Activated naive CD4-positive, alpha-beta T cell treated with anti-CD3 and anti-CD28 coated beads, Interleukin-2, amount 50 U/mL, for 16 hours (primary cell): ENCODE data around the gene SNX20.

Source experiments
- DNase-seq: peaks from one replicate; pipeline ENCODE4 v3.0.0-alpha.2; 2020

SNX20 gene

DNA sequence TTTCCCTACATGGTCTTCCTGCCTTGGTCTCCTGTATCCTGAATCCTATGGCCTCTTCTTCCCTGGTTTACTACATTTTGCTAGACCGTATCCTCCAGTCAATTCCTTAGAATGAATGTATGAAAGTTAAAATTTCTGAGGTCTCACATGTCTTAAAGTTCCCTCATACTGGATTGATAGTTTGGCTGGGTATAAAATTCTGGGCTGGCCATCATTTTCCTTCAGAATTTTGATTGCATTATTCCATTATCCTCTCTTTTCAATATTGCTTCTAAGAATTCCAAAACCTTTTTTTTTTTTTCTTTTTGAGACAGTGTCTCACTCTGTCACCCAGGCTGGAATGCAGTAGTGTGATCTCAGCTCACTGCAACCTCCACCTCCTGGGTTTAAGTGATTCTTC is 23.1 kb upstream of the SNX20 start:
- DNase-seq: no peak

GRCh38 chr16:50702725-50703124 is 21.6 kb upstream of the SNX20 start:
- DNase-seq: no peak

DNA sequence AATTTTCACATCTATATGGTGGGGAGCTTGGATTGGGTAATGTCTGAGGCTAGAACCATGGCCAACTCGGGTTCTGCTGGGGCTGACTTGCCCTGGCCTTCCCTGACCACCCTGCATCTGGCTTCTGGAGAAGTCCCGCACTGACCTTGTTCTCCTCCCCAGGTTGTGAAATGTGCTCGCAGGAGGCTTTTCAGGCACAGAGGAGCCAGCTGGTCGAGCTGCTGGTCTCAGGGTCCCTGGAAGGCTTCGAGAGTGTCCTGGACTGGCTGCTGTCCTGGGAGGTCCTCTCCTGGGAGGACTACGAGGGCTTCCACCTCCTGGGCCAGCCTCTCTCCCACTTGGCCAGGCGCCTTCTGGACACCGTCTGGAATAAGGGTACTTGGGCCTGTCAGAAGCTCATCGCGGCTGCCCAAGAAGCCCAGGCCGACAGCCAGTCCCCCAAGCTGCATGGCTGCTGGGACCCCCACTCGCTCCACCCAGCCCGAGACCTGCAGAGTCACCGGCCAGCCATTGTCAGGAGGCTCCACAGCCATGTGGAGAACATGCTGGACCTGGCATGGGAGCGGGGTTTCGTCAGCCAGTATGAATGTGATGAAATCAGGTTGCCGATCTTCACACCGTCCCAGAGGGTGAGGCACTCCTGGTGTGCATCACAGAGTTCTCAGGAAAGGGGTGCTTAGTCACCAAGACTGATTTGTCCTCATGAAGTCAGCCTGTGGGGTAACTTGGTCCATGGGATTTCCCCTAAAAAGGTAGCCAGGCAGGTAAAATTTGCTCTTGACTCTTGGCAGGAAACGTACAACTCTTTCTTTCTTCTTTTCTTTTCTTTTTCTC is 18.4 kb upstream of the SNX20 start:
- DNase-seq: peak; percentile 50

- DNase-seq: no peak
Observed at GRCh38 chr16:50697881-50698767, 17.0 kb upstream of the SNX20 start.

DNA sequence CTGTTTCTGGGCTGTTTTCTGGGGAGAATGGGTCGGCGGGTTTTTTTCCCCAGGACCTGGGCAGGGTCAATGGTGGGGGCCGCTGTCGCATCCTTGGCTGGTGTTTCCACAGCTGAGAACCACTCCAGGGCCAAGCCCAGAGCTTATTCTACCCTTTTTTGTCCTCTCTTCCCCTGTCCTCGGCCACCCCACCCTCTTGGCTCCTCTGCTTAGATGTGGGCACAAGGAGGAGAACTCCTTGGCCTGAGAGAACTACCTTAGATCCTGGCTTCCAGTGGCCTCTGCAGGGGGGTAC is 16.3 kb upstream of the SNX20 start:
- no peak for DNase-seq

DNA sequence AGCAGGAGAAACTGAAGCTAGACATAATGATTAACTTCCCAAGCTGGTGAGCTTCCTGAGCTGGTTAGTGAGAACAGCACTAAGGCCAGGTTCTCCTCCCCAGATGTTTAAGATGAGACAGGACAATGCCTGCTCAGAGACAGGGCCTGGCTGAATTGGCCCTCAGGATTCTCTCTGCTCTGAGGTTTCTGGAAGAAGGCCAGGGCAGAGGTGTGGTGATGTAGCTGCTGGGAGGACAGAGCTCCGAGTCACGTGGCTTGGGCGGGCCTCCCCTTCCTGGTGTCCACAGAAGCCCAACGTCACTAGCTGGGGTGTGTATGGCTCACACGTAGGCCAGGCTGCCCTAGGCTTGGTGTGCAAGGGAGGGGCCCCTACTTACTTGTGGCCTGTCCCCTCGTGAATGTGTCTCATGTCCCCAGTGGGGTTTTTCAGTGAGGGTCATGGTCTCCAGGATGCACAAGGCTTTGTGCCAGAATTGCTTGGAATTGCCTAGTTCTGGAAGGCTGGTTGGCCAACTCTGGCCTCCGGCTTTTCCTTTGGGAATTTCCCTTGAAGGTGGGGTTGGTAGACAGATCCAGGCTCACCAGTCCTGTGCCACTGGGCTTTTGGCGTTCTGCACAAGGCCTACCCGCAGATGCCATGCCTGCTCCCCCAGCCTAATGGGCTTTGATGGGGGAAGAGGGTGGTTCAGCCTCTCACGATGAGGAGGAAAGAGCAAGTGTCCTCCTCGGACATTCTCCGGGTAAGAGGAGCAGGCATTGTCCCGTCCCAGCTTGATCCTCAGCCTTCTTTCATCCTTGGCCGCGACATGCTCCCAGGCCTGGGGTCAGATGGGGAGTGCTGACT is 15.7 kb upstream of the SNX20 start:
- DNase-seq: no peak

GRCh38 chr16:50696126-50696525 is 15.0 kb upstream of the SNX20 start:
- DNase-seq: no peak

- no peak for DNase-seq
Observed at GRCh38 chr16:50695017-50696000, 14.2 kb upstream of the SNX20 start.

GRCh38 chr16:50694206-50694605 is 13.1 kb upstream of the SNX20 start:
- no peak for DNase-seq

GRCh38 chr16:50692999-50693781 is 12.1 kb upstream of the SNX20 start, which contains the start of gene NOD2:
Gene NOD2 (plus strand): TSS chr16:50693606. CDS start chr16:50699496, 5,890 bp downstream.
- DNase-seq: peak; percentile 48

DNA sequence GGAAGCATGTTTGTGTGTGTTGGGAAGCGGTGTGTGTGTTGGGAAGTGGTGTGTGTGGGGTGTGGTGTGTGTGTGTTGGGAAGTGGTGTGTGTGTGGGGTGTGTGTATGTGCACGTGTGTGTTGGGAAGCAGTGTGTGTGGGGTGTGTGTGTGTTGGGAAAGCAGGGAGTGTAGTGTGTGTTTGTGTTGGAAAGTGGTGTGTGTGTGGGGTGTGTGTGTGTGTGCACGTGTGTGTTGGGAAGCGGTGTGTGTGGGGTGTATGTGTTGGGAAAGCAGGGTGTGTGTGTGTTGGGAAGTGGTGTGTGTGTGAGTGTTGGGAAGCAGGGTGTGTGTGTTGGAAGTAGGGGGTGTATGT is 11.5 kb upstream of the SNX20 start:
- DNase-seq: no peak

DNA sequence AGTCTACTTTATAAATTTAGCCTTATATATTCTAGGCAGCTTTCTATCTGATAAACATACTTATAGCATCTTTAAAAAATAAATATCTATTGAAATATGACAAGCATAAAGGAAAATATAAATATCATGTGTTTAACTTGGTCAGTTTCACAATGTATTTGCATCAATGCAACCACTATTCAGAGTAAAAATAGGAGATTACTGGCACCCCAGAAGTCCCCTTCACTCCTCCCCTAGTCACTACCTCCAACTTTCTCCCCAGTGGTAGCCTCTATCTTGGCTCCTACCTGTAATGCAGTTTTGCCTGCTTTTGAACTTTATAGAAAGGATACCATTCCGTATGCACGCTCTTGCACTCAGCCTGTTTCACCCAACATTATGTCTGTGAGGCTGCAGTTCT is 9.1 kb upstream of the SNX20 start:
- DNase-seq: no peak

DNA sequence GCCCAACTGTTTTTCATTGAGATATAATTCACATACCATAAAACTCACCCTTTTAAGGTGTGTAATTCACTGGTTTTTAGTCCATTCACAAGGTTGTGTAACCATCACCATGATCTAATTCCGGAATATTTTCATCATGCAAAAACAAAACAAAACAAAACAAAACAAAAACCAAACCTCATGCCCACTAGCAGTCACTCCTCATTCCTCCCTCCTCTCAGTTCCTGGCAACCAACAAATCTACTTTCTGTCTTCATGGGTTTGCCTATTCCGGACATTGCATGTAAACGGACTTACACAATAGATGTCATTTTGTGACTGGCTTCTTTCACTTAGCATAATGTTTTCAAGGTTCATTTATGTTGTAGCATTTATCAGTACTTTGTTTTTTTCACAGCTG is 7.8 kb upstream of the SNX20 start:
- no peak for DNase-seq

DNA sequence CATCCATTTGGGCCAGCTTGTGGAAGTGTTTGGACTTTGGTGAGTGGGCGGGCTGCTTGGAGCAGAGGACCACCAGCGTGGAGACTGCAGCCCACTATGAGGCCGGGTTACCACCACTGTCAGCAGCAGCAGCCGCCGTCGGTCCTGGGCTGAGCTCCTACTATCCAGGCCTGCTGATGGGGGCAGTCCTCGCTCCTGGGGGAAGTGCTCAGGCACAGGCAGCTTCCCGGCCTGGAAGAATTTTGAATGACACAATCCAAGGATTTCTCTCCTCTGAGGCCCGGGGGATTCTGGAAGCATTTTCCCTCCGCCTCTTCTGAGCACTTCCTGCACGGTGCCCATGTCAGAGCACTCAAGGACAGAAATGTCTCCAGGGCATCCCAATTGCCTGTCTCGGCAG is 7.0 kb upstream of the SNX20 start:
- DNase-seq: no peak

DNA sequence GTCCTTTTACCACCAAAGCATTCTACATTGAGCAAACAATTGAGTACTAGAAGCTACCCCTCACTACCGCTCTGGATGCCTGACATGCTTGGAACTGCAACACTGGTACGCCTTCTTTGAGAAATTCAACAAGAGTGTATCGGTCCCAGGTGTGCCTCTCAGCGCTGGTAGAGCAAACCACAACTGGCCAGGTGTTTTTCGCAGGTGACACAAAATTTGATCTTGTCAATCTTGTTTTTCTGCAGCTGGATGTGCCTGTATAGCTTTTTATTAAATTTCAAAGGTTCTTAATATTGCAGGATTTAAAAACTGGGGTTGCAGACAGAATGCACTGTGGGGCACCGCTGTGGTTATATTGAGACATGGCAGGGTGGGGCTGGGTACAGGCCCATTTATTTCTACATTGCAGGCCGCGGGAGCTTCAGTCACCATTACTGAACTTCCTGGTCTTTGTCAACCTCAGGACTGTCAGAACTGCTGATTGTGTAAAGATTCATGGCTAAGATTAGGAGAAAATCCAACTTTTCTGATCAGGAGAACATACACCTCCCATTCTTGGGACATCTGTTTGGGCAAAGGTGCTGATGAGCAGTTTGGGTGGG is 4.5 kb upstream of the SNX20 start:
- no peak for DNase-seq

- peak; percentile 55 for DNase-seq
Observed at GRCh38 chr16:50684823-50685461, 3.8 kb upstream of the SNX20 start.

DNA sequence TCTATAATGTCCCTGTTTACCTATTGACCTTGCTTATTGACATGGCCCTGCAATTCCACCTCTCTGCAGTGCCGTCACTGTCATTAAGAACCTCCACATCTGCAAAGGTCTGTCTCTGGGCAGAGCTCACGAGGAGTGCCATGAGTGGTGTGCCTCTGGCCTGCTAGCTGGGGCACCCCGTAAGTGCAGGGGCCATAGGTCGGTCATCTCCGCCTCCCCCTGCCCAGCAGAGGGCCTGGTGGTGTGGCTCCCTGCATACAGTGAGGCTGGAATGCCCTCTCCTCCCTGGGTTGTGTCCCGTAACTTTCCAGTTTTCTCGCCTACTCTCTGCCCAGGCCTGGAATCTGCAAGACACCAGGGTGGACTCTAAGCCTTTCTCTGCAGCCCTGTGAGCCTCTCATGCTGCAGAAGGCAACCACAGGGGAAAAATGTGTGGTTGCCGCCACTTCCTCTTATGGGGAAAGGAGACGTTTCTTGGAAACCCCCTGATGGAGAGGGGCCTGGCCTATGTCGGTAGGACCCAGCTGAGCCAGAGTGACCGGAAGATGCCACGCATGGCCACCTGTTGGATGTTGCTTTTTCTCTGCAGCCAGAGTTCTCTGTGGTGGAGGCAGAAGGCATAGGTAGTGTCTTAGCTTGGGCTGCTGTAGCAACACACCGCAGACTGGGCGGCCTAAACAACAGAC is 2.7 kb upstream of the SNX20 start:
- DNase-seq: no peak

GRCh38 chr16:50680556-50680893 is 587 bp downstream of the SNX20 start:
- DNase-seq: no peak

DNA sequence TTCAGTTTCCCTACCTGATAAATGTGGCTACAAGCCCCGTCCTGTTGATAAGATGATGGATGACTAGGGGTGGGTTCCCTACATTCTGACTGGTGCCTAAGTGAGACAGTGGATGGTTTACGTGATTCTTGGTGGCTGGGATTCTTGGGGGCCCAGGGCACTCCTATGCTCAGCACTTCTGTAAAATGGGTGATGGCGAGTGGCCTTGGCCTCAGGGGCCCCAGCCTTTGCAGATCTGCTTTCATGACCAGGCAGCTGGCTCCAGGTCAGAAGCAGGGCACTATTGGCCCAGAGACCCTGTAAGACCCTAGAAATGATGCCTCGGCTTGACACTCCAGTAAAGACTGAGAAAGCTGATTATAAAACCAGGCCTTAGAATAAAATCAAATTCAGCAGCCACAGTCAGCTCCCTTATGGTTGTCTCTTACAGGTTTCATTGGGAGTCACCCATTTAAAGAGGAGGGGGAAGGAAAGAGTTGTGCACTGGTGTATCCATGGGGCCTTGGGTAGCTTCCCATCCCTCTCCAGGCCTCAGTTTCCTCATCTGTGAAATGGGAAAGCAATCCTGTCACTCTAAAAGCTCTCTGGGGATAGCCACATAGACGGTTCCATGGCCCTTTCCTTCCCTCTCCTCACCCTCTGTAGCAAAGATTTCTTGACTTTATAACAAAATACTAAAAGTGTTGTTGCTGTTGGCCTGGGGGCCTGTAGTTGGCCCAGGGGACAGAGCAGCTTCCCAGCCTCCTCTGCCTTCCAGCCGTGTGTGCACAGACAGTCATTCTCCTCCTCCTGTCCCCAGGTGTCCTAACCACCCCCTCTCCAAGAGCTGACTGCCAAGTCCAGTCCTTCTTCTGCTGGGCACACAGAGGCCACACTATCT is 1.2 kb downstream of the SNX20 start:
- no peak for DNase-seq
